Measurements from ENCODE around the gene USP51.

USP51 gene

DNA sequence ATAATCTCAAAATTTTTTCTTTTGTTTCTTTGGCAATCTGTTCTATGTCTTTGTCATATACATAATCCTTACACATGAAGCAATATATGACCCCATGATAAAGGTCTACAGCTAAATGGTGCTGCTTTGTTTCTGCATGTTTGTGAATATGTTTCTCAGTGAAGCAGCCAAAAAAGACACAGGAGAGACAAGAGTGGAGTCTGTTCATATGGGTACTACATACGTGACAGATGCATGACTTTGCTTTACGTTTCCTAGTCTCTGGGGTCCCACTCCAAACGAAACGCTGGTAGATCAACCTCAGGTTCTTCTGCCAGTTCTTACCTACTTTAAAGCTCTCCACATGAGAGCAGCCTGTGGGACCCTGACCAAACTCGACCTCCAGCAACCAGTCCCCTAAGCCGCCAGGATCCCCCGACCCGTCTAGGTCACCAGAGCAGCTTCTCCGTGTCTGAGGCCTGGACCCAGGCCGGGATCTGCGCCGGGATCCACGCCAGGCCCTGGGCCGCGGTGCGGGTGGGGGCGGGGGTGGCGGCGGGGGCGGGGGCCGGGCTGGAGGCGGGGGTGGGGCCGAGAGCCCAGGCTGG, 1.5 kb downstream of the USP51 start:
- Histone ChIP-seq H3K79me2 (ENCODE audit: insufficient read depth, low read length) (no peaks in the 10 kb centered on the region), H3K4me3 (ENCODE audit: insufficient read depth, low read length, poor library complexity, severe bottlenecking) (peak overlapping the region; percentile 40), H2AFZ (ENCODE audit: low read depth, low read length, severe bottlenecking) (peak overlapping the region; percentile 77), H3K27ac (ENCODE audit: low read depth, low read length) (no peak overlapping the region), H4K20me1 (ENCODE audit: low read depth, low read length) (no peaks in the 10 kb centered on the region), H3K27me3 (ENCODE audit: low read length) (no peaks in the 10 kb centered on the region), H3K9me3 (ENCODE audit: insufficient read depth, low read length) (no peaks in the 10 kb centered on the region), H3K36me3 (ENCODE audit: low read length) (no peaks in the 10 kb centered on the region), H3K4me2 (ENCODE audit: low read depth, low read length, poor library complexity, severe bottlenecking) (peak overlapping the region; percentile 83), H3F3A (ENCODE audit: insufficient read depth) (no peaks in the 10 kb centered on the region), H3K9me2 (replicated peaks; ENCODE audit: insufficient read depth, low read length) (no peaks in the 10 kb centered on the region), H3K9ac (ENCODE audit: low read length) (peak overlapping the region; percentile 73)
- no peak for TF ChIP-seq EZH2phosphoT487 (conservative IDR thresholded peaks at IDR 0.05; ENCODE audit: low read length)
- TF ChIP-seq, protein P1, sequence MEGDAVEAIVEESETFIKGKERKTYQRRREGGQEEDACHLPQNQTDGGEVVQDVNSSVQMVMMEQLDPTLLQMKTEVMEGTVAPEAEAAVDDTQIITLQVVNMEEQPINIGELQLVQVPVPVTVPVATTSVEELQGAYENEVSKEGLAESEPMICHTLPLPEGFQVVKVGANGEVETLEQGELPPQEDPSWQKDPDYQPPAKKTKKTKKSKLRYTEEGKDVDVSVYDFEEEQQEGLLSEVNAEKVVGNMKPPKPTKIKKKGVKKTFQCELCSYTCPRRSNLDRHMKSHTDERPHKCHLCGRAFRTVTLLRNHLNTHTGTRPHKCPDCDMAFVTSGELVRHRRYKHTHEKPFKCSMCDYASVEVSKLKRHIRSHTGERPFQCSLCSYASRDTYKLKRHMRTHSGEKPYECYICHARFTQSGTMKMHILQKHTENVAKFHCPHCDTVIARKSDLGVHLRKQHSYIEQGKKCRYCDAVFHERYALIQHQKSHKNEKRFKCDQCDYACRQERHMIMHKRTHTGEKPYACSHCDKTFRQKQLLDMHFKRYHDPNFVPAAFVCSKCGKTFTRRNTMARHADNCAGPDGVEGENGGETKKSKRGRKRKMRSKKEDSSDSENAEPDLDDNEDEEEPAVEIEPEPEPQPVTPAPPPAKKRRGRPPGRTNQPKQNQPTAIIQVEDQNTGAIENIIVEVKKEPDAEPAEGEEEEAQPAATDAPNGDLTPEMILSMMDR (IDR thresholded peaks at IDR 0.05; ENCODE audit: insufficient read depth, low read length, poor library complexity, severe bottlenecking): no peak

DNA sequence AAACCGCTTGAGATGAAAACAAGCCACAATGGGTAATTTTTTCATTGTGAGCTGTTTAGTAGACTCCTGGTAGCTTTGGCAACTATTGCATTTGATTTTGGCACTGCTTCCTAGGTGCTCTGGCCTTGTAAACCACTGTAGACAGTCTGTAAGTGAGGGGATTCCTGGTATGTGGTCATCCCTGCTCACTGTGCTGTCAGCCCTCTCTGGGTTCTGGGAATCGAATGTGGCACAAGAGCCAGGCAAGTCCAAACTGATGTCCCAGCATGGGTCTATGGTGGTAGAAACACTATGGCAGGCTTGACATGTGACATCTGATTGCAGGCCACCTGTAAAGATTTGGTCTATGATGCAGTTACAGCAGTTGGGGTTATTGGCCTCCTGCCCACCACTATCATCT, 2.5 kb downstream of the USP51 start:
- H3K36me3 ChIP-seq (ENCODE audit: low read length): no peaks in the 10 kb centered on the region
- H3K9me2 ChIP-seq (replicated peaks; ENCODE audit: insufficient read depth, low read length): no peaks in the 10 kb centered on the region
- H3K27me3 ChIP-seq (ENCODE audit: low read length): no peaks in the 10 kb centered on the region
- H3K79me2 ChIP-seq (ENCODE audit: insufficient read depth, low read length): no peaks in the 10 kb centered on the region
- no peak overlapping the region for H3K9ac ChIP-seq (ENCODE audit: low read length)
- H3F3A ChIP-seq (ENCODE audit: insufficient read depth): no peaks in the 10 kb centered on the region
- TF ChIP-seq, protein P1 (IDR thresholded peaks at IDR 0.05; ENCODE audit: insufficient read depth, low read length, poor library complexity, severe bottlenecking): no peak
- no peak for TF ChIP-seq EZH2phosphoT487 (conservative IDR thresholded peaks at IDR 0.05; ENCODE audit: low read length)
- no peak overlapping the region for H3K27ac ChIP-seq (ENCODE audit: low read depth, low read length)
- H3K4me3 ChIP-seq (ENCODE audit: insufficient read depth, low read length, poor library complexity, severe bottlenecking): no peak overlapping the region
- H3K4me2 ChIP-seq (ENCODE audit: low read depth, low read length, poor library complexity, severe bottlenecking): no peak overlapping the region
- no peaks in the 10 kb centered on the region for H3K9me3 ChIP-seq (ENCODE audit: insufficient read depth, low read length)
- no peaks in the 10 kb centered on the region for H4K20me1 ChIP-seq (ENCODE audit: low read depth, low read length)
- no peak overlapping the region for H2AFZ ChIP-seq (ENCODE audit: low read depth, low read length, severe bottlenecking)

DNA sequence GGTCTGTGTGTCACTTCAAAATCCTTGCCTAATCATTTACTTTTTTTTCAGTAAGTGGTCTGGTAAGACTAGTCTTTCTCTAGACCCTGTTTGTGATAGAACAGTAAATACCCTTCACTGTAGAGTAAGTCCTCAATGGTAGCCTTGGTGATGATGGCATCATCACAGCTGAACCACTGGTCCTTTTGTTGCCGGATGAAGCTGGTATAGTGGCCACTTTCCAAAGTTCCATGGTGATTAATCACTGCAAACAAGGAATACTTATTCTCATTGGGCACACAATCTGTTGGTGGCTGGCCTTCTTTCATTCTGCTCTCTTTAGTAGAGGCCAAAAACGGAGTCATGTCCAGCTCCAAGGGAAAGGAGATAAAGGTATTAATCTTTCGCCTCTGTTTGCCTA, 2.9 kb downstream of the USP51 start:
- no peaks in the 10 kb centered on the region for H3K9me3 ChIP-seq (ENCODE audit: insufficient read depth, low read length)
- no peaks in the 10 kb centered on the region for H3K27me3 ChIP-seq (ENCODE audit: low read length)
- no peaks in the 10 kb centered on the region for H4K20me1 ChIP-seq (ENCODE audit: low read depth, low read length)
- no peak overlapping the region for H3K4me2 ChIP-seq (ENCODE audit: low read depth, low read length, poor library complexity, severe bottlenecking)
- no peaks in the 10 kb centered on the region for H3K36me3 ChIP-seq (ENCODE audit: low read length)
- H2AFZ ChIP-seq (ENCODE audit: low read depth, low read length, severe bottlenecking): no peak overlapping the region
- H3K4me3 ChIP-seq (ENCODE audit: insufficient read depth, low read length, poor library complexity, severe bottlenecking): no peak overlapping the region
- H3K27ac ChIP-seq (ENCODE audit: low read depth, low read length): no peak overlapping the region
- H3K9me2 ChIP-seq (replicated peaks; ENCODE audit: insufficient read depth, low read length): no peaks in the 10 kb centered on the region
- no peaks in the 10 kb centered on the region for H3K79me2 ChIP-seq (ENCODE audit: insufficient read depth, low read length)
- TF ChIP-seq, protein P1 (IDR thresholded peaks at IDR 0.05; ENCODE audit: insufficient read depth, low read length, poor library complexity, severe bottlenecking): no peak
- no peak for TF ChIP-seq EZH2phosphoT487 (conservative IDR thresholded peaks at IDR 0.05; ENCODE audit: low read length)
- H3K9ac ChIP-seq (ENCODE audit: low read length): no peak overlapping the region
- no peaks in the 10 kb centered on the region for H3F3A ChIP-seq (ENCODE audit: insufficient read depth)
